ENCODE data around the gene HRK.

The HRK gene

DNA sequence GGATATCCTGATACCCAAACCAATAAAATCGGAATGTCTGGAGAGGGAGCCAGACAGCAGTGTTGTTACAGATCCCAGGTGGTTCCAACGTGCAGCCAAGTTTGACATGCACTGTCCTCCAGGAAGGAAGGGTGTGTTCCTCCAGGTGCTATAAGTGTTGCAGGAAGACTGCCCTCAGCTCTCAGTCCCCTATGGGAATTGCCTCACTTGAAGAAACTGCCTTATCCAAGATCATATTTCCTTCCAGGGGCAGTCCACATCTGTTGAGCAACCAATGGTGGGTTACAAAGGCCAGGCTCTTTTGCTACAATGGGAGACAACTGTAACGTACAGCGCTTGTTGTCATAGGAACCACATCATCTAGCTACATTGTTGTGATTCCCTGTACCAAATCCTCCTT, 16.2 kb upstream of the HRK start:
- no peak for DNase-seq

DNA sequence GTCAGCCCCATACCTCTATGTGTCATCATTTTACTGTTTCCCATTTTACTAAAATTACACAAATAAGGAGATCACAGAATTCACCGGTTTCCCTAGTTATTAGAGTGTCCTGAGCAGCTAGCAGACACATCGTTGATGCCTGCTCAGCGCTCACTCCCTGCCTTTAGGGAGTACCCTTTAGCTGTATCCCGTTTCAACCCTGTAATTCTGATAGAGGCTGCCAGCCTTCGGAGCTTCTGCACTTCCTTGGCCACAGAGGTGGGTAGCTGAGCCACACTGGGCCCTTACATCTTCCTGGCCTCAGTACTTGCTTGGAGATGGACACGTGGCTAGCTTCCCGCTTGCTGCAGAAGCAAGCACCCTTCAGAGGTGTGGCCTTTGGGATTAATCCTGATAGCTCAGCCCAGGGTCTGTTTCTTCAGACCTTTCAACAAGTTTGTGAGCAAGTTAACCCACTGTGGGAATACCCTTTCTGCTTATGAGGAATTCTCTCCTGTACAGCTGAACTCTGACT, 15.2 kb upstream of the HRK start:
- no peak for DNase-seq

DNA sequence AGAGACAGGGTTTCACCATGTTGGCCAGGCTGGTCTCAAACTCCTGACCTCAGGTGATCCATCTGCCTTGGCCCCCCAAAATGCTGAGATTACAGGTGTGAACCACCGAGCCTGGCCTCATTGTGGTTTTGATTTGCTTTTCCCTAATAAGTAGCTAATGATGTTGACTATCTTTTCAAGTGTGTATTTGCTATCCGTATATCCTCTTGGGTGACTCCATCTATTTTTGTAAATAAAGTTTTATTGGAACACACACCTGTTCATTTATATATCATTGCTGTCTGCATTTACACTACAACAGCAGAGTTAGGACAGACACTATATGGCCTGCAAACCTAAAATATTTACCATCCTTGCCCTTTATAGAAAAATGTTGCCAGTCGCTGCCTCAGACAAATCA, 13.7 kb upstream of the HRK start:
- no peak for DNase-seq

DNA sequence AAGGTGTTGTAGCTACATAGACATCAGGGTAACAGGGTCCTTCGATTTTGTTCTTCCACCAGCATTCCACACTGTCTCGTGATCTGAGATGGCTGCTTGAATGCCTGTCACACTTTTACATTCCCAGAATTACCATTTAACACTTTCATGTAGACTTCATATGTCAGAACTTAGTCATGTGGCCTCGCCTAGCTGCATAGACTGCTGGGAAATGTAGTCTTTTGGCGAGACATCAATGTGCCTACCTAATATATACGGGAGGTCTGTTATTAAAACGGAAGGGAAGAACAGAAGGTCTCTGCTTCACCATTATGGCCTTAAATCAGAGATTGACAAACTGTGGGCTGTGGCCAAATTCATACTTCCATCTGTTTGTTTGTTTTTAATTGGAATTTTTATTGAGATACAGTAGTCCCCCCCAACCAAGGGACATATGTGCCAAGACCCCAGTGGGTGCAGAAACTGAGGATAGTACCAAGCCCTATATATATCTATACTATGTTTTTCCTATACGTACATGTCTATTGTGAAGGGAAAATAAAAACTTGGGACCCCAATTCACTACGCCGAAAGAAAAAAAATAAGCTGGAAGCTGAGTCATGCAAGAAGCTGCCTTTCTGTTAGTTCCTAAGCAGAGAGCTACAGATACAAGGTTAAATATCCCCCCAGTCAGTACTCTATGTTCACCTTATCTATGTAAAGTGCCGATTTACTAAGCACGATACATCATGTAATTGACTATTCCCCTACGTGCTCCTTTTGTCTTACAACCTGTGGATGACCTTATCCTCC, 11.3 kb upstream of the HRK start:
- DNase-seq = no peak

DNA sequence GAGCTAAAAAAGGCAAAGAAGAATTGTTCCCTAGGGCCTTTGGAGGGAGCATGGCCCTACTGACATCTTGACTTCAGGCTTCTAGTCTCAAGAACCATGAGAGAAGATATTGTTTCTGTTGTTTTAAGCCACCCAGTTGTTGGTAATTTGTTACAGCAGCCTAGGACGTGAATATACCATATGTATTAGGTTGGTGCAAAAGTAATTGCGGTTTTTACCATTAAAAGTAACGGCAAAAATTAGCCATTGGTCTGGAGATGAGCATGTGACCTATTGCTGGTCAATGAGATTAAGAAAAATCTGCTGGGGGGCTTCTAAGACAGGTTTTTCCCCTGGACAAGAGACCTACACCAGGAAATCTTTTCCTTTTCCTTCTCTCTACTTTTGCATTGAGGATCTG, 9.8 kb upstream of the HRK start:
- no peak for DNase-seq

DNA sequence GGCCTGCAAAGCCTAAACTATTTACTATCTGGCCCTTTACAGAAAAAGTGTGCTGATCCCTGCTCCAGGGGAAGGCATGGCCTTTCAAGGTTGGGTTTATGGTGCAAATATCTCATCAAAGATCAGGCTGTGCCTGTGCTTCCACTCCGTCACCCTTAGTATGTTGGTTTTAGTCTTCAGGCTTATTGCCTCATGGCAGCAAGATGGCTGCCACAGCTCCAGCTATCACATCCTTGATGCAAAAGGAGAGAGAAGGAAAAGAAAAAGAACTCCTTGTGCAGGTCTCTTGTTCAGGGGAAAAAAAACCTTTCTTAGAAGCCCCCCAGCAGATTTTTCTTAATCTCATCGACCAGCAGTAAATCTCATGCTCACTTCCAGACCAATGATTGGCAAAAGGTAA, 9.1 kb upstream of the HRK start:
- DNase-seq = no peak

DNA sequence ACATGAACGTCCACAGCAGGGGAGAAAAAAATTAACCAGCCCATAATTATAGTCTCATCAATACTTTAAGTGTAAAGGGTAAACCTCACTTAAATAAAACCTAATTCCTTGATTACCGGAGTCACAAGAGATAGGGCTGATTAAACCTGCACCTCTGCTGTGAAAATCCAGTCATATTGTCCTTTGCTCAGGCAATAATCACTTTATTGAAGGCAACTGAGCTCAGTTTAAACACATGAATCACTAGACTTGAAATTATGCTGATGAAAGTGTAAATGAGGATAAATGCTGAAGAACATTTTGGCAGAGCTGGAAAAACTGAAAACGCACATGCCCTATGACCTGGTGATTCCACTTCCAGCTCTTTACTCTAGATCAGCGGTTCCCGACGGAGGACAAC, 6.7 kb upstream of the HRK start:
- DNase-seq = no peak

DNA sequence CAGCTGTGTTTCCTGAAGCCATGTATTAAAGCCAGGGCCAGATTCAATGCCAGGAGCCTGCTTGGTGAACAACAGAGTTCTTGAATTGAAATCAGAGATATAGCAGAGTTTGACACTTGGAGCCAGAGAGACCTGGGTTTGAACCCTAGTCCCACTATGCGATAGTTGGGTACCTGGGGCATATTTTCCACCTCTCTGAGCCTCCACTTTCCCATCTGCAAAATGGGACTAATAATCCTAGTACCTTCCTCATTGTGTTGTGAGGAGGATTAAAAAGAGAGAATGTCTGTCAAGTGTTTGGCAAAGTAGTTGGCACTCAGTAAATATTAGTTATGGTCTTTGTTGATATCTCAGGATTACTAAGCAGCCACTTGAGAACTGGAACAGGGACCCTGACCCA, 6.0 kb upstream of the HRK start:
- DNase-seq = no peak

DNA sequence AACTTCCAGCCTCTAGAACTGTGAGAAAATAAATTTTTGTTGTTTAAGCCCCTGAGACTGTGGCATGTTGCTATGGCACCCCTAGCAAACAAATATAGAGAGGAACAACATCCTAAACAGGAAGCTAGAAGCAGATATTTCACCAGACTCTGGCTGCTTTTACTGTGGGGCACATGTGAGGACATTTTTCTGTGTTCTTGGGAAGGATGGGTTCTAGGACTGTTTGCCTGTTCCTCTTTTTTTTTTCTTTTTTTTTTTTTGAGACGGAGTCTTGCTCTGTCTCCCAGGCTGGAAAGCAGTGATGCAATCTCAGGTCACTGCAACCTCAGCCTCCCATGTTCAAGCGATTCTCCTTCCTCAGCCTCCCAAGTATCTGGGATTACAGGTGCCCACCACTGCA, 4.2 kb upstream of the HRK start:
- DNase-seq = peak in 1 of 2 donors; percentile 41

DNA sequence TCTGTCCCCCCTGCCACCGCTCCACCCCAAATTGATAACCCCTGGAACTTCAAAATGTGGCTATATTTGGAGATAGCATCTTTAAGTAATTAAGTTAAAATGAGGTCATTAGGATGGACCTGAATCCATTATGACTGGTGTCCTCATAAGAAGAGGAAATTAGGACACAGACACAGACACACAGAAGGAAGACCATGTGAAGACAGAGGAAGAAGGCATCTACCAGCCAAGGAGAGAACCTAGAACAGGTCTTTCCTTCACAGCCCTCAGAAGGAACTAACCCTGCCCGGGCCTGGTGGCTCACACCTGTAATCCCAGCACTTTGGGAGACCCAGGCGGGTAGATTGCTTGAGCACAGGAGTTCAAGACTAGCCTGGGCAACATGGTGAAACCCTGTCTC, 3.6 kb upstream of the HRK start:
- no peak for DNase-seq

DNA sequence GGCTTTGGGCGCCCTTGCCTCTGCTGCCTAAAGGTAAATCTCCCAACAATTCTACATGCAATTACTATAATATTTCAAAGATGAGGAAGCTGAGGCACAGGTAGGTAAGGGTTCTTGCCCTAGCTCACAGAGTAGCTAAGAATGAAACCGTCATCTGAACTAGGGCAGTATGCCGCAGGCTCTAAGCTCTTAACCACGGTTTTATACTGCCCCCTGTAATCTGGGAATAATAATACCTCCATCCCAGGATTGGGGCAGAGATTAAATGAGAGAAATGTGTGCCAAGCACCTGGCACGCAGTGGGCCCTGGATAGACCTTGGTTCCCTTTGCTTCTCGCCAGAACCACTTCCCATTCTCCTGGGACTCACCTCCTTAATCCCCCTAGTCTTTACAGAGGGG, 1.5 kb upstream of the HRK start:
- peak in 1 of 2 donors; percentile 5 for DNase-seq

DNA sequence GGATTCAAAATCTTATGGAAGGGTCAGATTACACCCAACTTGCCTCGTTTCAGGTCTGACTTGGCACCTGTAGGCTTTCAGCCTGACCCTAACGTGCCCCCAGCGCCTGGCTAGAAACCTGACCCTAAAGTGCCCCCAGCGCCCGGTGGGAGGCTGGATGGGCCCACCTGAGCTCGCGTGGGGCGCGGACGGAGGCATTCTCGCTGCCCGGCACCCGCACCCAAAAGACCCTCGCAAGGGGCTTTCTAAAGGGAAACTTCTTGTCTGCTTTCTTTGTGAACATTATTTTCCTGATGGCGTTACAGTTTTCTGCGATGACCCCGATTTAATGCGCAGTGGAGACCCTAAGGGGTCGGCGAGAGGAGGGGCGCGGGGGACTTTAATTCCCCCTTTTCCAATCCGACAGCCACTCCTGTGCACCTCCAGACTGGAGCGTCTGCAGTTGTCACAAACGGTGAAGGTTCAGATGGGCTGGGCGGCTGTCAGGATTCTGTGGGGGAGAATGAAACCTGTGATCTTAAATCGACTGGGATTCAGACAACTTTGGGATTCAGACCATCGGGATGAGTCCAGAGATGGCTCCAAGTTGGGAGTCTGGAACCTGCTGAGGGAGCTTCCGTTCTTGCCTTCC, 751 bp upstream of the HRK start:
- DNase-seq = no peak

DNA sequence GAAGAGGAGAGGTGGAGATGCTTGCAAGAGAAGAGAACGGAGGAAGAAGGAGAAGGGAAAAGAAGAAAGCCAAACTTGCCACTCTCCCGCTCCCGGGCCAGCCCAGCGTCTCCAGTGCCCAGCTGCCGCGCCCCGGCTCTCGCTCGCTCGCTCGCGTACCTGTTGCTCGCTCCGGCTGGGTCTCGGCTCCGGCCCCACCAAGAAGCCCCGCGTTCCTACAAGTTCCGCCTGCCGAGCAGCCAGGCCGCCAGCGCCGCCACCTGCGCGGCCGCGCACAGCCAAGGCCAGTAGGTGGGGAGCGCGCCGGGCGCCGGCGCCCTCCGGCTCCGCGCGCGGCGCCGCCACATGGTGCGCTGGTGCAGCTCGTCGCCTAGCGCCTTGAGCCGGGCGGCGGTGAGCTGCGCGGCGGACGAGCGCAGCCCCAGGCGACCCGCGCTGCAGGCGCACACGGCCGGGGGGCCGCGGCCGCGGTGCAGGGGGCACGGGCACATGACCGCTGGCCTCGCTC, 370 bp downstream of the HRK start:
- DNase-seq = peak in 1 of 2 donors; percentile 19

DNA sequence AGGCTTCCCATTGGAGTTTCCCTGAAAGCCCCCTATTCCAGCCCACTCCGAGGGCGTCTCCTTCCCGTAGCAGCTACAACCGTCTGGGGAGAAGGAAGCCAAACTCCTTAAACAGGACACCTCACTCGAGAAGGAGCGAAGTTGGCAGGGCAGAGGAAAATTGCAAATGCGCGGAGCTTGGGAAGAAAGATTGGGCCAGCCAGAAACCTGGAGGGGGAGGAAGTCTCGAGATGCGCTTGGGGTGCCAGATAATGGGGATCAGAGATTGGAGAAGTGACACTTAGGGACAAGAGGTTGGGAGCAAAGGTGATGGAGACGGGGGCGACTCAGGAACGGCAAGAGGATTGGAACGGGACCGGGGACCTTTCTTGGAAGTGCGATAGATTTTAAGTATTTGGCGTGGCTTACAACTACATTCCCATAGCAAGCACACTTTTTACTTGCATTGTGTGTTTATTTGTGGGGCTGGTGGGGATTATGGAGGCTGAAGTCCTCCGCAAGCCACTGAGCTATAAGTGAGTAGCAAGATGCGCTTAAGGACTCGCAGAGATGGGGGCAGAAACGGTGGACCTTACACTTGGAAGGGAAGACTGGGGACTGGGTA, 926 bp downstream of the HRK start:
- DNase-seq = no peak

DNA sequence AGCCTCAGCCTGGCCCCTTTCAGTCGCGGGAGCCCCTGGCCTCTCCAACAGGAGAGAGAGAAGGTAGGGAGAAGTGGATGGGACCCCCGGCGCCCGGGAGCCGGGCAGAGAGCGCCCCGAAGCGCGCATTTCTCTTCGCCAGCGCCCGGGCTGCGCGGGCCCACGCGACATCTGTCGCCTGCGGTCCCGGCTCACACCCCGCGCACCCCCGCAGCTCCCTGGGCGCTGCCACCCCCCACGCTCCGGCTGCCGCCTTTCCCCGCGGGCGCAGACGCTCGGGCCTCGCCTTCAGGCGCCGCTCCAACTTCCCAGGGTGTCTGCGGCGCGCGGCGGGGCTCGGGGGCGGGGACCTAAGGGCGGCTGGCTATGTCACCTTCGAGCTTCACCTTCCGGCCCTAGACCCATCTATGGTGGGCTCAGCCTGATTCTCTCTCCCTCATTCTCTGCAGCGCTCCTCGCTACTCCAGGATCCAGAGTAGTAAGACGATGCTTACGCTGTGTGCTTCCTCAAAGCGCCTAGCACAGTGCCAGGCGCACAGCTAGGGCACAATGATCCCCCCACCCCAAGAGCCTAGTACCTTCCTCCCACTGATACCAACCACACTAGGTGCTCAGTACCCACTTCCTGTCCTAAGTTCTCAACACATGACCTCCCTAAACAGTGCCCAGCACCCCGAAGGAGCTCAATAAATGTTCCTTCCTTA, 1.6 kb downstream of the HRK start:
- DNase-seq = no peak

DNA sequence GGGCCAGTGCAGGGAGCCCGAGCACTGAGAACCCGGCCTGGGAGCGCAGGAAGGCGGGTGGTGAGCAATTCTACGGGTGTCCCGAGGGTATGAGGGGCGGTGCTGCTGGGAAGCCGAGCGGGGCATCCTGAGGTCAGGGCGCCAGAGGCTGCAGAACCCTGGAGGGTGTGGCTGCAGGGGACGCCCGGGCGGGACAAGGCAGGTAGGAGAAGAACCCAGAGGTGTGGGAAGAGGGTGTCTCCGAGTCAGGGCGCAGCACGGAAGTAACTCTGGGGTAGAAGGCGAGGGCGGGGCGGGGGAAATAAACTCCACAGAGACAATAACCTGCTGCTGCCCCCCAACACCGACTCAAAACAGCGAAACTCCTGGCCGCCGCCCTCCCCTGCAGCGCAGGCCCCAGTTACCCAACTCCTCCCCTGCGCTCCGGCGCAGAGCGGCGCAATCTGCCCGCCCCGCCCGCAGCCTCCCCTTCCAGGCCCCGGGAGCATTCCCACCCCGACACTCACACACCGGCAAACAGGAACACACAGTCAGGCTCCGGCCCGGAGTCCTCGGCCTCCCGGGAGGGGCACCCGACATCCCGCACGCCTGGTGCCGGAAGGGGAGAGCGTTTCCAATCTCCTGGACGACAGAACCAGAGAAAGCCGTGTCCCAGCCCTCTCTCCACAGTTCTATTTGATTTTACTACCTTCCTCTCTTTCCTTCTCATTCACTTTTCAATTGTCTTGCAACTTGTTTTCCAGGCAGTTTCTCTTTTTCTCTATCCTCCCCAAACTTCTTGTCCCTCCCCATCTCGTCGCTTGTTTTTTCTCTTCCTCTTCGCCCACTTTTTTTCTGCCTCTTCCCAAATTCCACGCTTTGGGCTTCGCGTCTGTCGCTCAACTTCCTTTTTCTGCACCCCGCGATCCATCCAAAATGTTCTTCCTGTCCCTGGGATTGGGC, 2.4 kb downstream of the HRK start:
- no peak for DNase-seq

DNA sequence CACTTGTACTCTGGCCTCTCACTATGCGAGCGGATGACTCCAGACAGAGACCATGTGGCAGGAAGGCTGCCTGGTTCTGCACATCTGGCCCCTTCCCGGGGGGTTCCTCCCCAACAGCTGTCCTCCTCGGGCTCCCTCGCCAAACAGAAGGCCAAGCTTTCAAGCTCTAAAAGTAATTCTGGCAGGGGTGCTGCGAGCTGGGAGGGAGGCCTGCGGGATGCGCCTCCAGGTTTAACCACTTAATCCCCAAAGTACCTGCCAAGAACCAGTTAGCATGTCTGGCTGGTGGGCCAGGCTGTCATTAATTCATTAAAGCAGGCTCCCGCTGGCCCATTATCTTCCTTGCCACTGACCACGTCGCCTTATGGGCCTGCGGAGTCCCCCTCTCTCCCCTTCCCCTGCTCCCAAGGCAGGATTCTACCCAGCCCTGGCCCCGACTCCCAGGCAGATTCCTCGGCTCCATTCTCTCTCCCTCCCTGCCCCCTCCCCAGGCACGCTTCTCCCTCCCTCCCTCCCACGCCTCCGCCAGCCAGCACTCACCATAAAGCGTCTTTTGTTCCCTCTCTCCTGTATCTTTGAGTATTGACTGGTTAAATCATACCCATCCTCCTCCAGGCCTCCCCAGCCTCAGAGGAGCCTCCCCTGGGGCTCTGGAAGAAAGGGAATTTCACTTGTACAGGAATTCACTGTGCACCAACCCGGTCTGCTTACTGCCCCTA, 4.9 kb downstream of the HRK start:
- DNase-seq = no peak

DNA sequence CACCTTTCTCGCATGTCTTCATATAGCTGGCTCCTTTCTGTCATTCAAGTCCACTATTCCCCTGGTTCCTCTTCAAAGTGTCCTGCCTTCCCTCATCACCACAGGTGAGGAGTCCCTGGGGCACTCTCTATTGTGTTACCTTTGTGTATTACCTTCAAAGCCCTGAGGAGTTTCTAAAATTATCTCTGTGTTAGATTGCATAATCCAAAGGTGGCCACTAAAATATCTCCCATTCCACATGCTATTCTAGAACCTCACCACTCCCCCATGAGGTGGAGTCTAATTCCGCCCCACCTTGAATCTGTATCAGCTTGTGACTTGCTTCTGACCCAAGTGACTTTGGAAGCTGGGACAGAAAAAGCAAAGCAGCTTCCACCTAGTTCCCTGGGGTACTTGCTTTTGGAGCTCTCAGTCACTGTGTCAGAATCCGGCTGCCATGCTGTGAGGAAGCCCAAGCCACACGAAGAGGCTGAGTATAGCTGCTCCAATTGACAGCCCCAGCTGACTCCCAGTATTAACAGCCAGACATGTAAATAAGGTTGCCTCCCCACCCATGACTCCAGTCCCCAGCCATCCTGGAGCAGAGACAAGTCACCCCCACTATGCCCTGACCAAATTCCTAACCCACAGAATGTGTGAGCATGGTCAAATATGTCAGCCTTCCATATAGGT, 6.8 kb downstream of the HRK start:
- no peak for DNase-seq

DNA sequence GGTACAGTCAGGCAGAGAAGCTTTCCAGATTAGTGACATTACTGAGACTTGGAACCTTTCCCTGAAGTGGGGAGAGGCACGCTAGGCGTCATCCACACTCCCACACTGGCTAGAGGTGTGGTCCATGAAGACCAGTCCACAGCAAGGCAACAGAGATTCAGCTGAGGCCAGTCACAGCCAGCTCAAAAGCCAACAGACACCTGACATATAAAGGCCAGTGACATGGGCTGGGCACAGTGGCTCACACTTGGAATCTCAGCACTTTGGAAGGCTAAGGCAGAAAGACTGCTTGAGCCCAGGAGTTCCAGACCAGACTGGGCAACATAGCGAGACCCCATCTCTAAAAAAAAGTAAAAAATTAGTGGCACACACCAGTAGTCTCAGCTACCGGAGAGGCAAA, 10.9 kb downstream of the HRK start:
- no peak for DNase-seq

DNA sequence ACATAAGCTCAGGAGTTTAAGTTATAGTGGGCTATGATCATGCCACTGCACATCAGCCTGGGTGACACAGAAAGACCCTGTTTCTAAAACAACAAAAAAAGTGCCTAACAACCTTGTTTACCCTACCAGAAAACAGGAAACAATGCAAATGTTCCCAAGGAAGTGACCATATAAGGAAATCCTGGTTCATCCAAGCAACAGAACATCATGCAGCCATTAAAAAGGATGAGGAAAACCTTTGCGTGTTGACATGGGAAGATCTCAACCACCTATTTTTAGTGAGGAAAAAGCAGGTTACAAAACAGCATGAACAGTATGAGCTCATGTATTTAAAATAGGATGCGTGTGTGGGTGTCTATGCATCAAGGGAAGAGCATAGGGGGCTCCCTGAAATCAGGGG, 13.7 kb downstream of the HRK start:
- no peak for DNase-seq

Measured in CD4-positive, alpha-beta T cell treated with Interleukin-4 for 1 hour (primary cell).